Measurements from ENCODE around the gene PSAP.
"Not testable (repeated sequence)": the region's sequence is repeated elsewhere in the genome, so short reads cannot be mapped to it uniquely, and the experiment has no call there.

PSAP gene

DNA sequence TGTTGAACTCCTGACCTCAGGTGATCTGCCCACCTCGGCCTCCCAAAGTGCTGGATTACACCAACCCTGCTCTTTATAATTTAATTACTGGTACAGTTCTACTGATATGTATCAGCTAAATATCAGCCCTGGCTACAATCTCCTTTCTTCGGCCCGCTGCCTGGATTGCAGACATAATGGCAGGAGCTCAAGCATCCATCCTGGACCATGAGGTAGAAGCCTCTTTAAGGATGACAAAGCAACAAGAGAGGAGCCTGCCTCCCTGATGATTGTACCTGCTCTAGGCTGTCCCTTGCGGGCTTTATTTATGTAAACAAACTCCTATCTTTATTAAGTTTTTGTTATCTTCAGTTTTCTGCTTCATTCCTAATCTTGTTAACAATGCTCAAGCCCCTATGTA, 5.6 kb upstream of the PSAP start:
- DNase-seq (ENCODE audit: low spot score) = no peak
- in situ Hi-C loops (cut with MboI; ENCODE audit: low pct_unique_long_range_greater_than_20kb, low sequenced_read_pairs, unreplicated experiment) = no loop called here
- TF ChIP-seq CTCF (IDR thresholded peaks at IDR 0.05; ENCODE audit: extremely low read depth, insufficient read depth, missing control alignments) = no peak

DNA sequence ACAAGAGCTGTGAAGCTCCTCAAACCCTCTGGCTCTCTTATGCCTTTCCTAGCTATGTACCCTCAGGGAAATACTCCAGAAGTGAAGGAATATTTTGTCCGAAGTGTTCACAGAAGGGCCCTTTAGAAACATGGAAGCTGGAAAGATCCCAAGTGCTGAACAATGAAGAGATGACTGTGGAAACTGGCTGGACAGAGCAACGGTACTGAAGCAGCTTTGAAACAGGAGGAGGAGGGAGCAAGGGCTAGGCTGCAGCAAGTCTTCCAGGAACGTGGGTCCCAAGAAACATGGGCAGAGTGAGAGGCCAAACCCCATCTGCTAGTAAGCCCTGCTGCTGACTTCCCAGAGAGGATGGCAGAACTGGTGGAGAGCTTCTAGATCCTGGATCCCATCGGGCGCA, 3.0 kb upstream of the PSAP start:
- DNase-seq (ENCODE audit: low spot score) = no peak
- in situ Hi-C loops (cut with MboI; ENCODE audit: low pct_unique_long_range_greater_than_20kb, low sequenced_read_pairs, unreplicated experiment) = no loop called here
- no peak for TF ChIP-seq CTCF (IDR thresholded peaks at IDR 0.05; ENCODE audit: extremely low read depth, insufficient read depth, missing control alignments)

DNA sequence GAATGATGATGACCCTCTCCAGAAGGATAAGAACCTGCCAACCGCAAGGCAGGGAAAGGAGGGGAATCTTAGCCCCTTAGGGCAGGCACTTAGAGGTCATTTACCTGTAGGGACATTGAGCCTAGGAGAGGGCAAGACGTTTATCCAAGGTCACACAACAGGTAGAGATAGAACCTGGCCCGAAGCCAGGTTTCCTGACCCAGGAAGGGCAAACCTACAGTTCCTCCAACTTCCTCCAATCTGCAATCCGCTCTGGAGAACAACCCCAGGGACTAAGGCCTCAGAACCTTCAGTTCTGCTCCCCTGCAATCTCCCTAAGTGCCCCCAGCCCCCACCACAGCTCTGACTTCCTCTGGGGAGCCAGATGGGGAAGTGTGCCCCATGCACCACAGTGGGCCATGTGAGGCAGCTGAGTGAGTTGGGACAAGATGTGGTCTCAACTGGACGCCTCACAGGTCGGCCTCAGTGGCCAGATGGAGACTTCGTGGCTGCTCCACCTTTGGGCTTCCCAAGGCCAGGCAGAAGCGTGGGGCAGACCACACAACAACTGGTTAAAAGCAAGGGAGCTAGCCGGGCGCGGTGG, 1.4 kb upstream of the PSAP start:
- no peak for TF ChIP-seq CTCF (IDR thresholded peaks at IDR 0.05; ENCODE audit: extremely low read depth, insufficient read depth, missing control alignments)
- no peak for DNase-seq (ENCODE audit: low spot score)
- in situ Hi-C loops (cut with MboI; ENCODE audit: low pct_unique_long_range_greater_than_20kb, low sequenced_read_pairs, unreplicated experiment) = no loop called here

GRCh38 chr10:71851465-71852095, 529 bp upstream of the PSAP start:
- in situ Hi-C loops (cut with MboI; ENCODE audit: low pct_unique_long_range_greater_than_20kb, low sequenced_read_pairs, unreplicated experiment); DNase-seq (ENCODE audit: low spot score): not testable (repeated sequence)

GRCh38 chr10:71850021-71850742, 869 bp downstream of the PSAP start:
- in situ Hi-C loops (cut with MboI; ENCODE audit: low pct_unique_long_range_greater_than_20kb, low sequenced_read_pairs, unreplicated experiment) = no loop called here
- TF ChIP-seq CTCF (IDR thresholded peaks at IDR 0.05; ENCODE audit: extremely low read depth, insufficient read depth, missing control alignments) = no peak
- DNase-seq (ENCODE audit: low spot score) = no peak

DNA sequence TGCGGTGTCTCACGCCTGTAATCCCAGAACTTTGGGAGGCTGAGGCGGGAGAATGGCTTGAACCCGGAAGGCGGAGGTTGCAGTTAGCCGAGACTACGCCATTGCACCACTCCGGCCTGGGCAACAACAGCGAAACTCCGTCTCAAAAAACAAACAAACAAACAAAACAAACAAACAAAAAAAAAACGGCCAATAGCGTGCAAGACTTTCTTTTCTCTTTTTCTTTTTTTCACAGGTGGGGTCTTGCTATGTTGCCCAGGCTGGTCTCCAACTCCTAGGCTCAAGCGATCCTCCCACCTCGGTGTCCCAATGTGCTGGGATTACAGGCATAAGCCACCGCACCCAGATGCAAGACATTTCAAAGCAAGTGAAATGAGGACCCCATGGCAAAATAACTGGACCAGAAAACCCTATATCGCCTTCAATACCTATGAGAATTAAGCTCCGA, 1.6 kb downstream of the PSAP start:
- in situ Hi-C loops (cut with MboI; ENCODE audit: low pct_unique_long_range_greater_than_20kb, low sequenced_read_pairs, unreplicated experiment) = no loop called here
- no peak for DNase-seq (ENCODE audit: low spot score)
- no peak for TF ChIP-seq CTCF (IDR thresholded peaks at IDR 0.05; ENCODE audit: extremely low read depth, insufficient read depth, missing control alignments)

Measured in GM13977 (cell line).